HG02885 (cell line): ENCODE measurements around the gene XKR7.

Source experiments
- ATAC-seq: cut with Tn5 transposase; IDR thresholded peaks from one replicate; pipeline ENCODE4 v1.9.1; 2021; ENCODE audit warnings: mild to moderate bottlenecking; ENCODE audit not compliant: unreplicated experiment, poor library complexity

Gene XKR7

DNA sequence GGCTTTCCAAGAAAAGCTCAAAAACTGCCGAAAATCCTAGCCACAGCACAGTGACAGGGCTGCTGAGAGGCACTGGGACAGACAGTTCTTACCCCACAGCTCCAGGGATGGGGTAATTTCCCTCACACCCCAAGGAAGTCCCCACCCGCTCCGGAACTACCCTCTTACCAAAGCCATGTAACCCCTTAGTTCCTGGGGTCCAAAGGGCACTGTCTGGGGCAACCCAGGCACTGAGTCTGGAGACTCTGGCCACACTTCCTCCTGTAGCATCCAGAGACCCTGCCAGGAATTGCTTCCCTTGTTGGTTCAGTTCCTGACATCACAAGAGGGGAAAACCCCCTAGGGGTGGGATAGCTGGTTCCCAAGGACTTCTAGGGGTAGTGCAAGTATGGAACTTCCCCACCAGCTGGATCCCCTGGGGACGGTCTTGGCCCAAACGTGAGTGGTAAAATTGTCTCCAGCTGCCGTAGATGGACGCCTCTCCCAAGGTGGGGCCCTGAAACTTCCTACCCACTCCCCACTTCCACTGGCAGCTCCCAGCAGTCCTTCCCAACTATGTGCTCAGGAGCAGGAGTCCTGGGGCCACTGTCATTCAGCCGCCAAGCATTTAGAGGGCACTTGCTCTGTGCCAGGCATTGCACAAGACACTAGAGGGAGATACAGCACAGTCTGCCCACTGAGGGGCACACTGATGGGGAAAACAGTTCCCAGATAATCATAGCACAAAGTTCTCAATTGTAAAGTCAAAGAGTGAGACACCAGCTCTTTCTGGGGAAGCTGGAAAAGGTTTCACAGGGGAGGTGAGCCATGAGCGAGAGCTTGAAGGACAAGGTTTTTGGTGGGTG lies 66.9 kb downstream of the XKR7 start:
- no peak for ATAC-seq

DNA sequence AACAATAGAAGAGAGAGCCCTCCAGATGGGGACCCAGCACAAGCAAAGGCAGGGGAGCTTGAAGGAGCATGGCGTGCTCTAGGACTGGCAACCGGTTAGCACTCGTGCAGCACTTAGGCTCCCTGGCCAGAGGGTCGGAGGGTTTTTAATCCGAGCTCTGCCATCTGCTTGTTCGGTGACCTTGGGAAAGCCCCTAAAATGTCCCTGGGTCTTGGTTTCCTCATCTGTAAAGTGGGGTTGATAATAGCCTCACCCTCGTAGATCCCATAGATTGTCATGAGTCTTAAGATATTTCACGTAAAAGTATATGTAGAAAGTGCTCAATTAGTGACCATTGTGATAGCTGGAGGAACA lies 67.5 kb downstream of the XKR7 start:
- no peak for ATAC-seq

DNA sequence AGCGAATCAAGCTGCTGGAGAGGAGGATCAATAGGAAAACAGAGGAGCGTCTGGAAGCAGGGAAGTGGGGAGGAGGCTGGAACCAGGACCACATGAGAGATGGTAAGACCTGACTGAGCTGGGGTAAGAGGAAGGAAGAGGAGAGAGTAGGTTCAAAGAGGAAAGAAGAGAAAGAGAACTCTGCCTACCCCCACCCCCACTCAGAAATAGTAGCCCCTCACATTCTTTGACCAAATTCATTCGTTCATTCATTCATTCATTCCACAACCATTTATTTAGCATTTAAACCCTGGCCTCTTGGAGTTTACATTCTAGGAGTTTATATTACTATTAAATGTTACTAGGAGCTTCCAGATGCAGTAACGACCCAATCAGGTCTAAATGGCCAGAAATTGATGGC lies 68.3 kb downstream of the XKR7 start:
- ATAC-seq: no peak

DNA sequence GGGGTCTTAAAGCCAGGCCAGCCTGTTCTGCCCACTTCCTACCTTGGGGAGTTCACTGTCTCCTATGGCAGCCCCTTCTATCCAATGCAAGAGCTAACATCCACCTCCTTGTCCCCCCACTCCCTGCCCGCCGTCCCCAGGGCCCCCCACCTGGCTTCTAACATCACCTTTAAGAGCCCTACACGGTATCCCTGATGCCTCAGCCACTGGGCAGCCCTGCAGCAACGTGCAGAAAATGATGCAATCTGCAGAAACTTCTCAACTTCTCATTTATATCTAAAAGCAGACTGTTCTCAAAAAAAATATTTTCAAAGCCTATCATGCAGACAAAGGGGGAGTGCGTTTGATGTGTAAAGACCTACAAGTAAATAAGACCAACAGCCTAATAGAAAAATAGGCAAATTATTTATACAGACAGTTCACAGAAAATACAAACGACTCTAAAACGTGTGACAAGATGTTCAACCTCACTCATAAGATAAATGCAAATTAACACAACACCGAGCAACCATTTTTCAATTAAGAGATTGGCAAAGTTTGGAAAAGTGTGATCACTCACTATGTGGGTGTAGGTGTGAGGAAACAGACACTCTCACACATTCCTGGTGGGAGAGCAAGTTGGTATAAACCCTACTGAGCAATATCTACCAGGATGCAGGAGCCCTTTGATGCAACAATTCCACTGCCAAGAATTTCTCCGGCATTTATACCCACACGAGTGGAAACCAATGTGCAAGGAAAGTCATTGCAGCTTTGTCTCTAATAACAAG lies 69.0 kb downstream of the XKR7 start:
- ATAC-seq: no peak

DNA sequence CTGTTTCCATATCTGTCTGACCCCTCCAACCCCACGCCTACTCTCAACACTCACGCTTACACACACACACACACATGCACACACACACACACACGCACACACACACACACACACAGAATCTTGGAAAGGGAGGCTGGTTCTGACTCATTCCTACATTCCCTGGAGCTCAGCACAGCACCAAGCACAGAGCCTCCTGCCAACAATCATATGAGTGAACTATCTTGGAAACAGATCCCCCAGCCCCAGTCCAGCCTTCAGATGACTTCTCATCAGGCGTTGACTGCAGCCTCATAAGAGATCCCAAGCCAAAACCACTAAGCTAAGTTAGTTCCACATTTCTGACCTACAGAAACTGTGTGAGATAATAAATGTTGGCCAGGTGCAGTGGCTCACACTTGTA lies 70.0 kb downstream of the XKR7 start:
- no peak for ATAC-seq

DNA sequence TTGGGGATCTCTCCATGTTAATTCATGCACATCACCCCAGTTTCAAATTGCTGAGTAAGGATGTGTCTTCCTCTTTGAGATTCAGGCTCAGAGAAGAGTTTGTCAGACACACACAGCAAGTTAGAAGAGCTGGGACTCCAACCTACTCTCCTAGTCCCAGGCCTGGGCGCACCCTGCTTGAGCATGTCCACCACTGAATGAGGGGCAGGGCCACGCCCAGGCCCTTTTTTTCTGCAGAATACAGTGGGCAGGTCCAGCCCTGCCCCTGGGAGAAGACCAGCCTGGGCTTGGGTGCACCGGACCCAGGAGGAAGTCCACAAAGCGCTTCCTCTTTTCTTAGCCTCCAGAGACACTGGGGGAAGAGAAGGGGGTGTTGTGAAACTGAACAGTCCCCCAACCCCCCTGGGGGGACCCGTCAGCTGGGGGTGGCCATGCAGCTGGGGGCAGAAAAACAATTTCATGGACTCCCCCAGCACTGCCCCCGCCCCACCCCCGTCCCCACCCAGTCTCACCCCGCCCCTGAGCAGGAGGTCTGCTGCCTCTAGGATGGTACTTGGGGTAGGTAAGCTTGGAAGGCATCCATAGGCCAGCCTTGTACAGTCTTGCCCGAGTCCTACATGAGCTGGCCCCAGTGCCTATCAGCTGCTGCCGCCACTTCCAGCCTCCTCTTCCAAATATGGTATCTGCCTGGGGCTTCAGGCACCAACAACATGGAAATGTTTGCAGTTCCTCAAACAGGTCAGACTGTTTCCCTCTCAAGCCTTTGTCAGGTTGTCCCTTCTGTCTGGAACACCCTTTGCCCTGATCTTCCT lies 72.4 kb downstream of the XKR7 start:
- ATAC-seq: no peak

DNA sequence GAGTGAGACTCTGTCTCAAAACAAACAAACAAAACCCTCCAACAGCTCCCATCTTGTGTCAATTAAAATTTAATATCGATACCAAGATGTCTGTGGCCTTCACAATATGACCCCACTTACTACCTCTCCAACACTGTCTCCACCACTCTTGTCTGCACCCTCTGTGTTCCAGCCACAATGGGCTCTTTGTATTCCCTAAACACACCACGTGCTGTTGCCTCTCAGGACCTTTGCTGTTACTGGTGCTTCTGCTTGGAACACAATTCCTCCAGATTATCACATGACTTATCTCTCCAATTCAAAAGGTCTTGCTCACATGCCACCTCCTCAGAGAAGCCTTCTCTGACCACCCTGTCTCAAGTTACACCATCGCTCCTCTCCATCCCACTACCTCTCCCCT lies 78.0 kb downstream of the XKR7 start:
- ATAC-seq: no peak

DNA sequence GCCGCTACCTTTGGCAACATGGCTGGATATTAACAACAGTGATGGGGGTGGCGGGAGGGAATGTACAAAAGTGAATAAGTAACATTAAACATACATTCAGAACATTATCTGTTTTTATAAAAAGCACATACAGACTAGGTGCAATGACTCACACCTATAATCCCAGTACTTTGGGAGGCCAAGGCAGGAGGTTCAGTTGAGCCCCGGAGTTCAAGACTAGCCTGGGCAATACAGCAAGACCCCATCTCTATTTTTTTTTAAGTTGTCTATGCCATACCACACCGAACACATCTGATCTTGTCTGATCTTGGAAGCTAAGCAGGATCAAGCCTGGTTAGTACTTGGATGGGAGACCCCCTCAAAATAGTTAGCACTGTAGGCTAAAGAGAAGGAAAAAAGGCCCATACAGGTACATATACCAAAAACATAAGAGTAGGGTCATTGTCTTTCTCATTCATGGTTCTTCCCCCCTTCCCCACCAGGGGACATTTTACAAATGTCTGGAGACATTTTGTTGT lies 82.4 kb downstream of the XKR7 start:
- no peak for ATAC-seq

DNA sequence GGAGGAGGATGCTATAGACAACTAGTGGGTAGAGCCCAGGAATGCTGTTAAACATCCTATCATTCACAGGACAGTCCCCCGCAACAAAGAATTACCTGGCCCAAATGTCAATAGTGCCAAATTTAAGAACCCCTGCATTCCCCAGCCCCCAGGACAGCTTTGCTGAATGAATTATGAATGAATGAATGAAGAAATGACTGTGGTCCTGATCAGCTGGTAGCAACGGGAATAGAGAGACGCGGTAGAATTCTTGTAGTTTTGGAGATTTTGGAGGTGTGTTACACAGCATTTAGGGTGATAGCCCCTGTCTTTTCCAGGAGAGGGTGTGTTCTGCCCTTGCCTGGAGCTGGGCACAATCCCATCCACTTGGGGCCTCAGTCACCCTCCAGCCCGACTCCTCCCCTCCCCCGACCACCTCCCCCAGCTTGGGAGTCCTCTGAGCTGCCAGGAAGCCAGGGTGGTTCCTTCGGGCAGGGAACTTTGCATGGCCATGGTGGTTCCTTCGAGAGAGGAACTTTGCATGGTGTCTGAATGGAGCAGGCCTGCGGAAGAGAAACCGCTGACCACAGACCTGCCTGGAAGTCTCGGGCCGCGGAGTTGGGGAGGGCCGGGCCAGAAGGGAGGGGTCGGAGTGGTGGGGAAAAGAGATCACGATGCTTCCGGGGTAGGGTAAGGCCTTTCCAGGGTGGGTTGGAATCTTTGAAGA lies 83.1 kb downstream of the XKR7 start:
- no peak for ATAC-seq

DNA sequence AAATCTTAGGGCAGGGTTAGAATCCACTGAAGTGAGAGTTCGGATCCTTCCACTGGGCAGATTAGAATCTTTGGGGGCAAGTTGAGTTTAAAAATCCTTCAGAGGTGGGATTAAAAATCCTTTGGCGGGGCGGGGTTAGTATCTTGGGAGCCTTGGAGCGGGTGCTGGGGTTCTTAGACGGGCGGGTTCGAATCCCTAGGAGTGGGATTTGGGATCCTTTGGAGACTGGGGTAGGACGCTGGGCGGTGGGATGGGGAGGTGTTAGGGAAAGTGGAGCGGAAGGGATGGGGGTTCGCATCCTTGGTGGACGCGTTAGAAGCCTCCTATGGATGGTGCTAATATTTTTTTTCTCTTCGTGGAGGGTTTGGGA lies 83.8 kb downstream of the XKR7 start:
- no peak for ATAC-seq

DNA sequence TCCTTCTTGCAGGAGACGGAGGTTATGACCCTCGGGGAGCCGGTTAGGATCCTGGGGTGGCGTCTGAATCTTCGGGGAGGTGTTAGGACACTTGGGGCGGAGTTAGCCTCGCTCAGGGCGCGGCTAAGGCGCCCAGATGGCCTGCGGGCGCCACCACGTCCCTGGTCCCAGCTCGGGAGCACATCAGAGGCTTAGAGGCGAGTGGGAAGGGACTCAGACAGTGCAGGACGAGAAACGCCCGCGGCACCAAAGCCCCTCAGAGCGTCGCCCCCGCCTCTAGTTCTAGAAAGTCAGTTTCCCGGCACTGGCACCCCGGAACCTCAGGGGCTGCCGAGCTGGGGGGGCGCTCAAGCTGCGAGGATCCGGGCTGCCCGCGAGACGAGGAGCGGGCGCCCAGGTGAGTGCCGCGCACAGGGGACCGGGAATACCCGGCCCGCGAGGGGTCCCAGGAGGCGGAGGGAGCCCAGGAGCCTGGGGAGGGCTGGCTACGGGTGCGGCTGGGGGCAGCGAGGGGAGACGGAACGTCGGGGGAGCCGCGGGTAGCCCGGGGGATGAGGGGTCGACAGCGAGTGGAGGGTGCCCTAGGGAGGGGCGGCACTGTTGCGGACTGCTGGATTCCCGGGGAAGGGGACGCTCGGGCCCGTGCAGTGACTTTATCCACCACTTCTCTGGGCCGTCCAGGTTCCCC lies 84.3 kb downstream of the XKR7 start, which contains the start of gene HCK:
Gene HCK, plus strand, starts transcription at position 153 of the 688 bp plus-strand sequence.
- ATAC-seq: no peak

DNA sequence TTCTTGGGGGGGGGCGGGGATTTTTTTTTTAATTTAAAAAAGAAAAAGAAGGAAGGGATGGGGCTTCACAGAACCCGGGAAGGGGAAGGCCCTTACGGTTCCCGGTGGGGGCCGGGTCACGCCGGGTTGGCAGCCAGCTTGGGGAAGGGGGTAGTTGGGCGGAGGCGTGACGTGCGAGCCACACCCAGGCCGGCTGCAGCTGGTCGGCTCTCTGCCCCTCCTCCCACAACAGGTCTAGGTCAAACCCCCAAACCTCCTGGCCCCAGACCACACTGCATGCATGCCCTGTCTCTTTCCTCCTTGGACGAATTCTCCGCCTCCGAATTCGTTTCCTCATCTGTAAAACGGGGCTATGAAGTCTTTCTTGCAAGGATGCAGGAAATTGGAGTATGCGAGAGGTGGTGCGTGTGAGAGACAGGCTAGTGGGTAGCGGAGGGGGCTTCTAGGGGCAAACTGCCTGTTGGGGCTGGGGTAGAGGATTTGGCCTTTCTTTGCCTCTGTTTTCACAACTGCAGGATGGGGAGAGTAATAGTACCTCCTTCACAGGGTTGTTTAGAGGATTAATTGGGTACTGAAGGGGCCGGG lies 84.9 kb downstream of the XKR7 start:
- ATAC-seq: no peak
